PC-9 (cell line): Measurements from ENCODE around the gene PFN4.

ENCODE experiments used
- EZH2 ChIP-seq: fragments of 200-600 bp; sonication (generic); IDR thresholded peaks from 2 replicates; pipeline ENCODE4 v1.8.0; 2017; ENCODE audit warnings: antibody characterized with exemption, low read depth
- TF ChIP-seq, protein P1 (sequence below): fragments of 200-600 bp; sonication (generic); conservative IDR thresholded peaks from 2 replicates; pipeline ENCODE4 v1.6.1; 2017; ENCODE audit warnings: mixed run types, antibody characterized with exemption, mild to moderate bottlenecking, moderate library complexity

DNA sequence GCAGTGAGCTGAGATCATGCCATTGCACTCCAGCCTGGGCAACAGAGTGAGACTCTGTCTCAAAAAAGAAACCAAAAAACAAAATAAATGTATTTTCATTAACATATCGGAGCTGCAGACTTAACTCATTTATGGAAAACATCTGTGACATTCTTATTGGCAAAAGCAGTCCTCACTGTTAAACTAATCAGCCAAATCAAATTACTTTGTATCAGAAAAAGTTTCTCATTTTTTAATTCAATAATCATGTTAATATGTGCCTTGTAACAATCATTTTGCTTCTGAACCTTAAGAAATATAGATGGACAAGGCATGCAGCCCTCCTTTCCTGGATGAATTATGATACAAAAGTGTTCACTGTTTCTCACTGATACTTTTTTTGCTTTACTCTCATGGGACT is 20.5 kb downstream of the PFN4 start:
- TF ChIP-seq, protein P1, sequence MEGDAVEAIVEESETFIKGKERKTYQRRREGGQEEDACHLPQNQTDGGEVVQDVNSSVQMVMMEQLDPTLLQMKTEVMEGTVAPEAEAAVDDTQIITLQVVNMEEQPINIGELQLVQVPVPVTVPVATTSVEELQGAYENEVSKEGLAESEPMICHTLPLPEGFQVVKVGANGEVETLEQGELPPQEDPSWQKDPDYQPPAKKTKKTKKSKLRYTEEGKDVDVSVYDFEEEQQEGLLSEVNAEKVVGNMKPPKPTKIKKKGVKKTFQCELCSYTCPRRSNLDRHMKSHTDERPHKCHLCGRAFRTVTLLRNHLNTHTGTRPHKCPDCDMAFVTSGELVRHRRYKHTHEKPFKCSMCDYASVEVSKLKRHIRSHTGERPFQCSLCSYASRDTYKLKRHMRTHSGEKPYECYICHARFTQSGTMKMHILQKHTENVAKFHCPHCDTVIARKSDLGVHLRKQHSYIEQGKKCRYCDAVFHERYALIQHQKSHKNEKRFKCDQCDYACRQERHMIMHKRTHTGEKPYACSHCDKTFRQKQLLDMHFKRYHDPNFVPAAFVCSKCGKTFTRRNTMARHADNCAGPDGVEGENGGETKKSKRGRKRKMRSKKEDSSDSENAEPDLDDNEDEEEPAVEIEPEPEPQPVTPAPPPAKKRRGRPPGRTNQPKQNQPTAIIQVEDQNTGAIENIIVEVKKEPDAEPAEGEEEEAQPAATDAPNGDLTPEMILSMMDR = no peak
- no peak for TF ChIP-seq EZH2
